ENCODE data around the gene HSD17B8. TPM values are rescaled to one million over a fixed set of nuclear protein-coding genes. Genes with fewer than 3 reads are reported as not detected.

The HSD17B8 gene
- total RNA-seq, 4 donors from 2014 or later = 30.2 to 79.4 (median 40.9) TPM

DNA sequence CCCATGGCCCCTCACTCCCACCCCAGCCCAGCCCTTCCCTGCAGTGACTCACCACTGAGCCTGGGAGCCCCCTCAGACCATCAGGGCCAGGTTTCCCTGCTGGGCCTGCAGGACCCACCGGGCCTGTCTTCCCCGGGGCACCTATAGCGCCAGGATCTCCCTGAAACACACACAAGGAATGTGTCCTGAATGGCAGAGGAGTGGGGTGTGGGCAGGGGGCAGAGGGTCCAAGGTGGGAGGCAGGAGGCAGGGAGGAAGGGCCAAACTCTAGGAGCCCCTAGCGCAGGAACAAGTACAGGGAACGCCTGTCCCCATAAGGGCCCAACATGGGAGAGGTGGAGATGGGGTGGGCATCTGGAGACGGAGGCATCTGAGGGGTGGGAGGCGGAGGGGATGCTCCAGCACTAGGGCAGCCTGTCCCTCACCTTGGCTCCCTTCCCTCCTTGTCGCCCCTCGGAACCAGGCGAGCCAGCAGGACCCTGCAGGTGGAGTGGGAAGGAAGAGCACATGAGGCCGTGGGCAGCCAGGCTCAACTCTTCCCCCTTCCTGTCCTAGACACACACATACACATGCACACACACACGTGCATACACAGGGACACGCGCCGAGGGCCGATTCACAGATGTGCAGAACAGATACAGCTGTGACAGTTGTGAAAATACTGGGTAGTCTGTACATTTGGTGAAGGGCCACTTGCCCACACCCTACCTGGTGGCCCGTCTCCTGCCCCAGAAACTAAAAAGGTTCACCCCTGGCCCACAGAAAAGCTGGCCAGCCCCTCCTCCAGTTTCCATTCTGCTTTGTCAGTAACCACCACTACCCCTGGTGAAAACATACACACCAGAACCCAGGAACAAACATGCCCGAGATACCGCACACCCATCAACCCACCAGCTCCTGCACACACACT, 36.8 kb upstream of the HSD17B8 start:
- intact Hi-C loops (cut with DNase I) = no loop called here

GRCh38 chr6:33168284-33168601, 36.2 kb upstream of the HSD17B8 start:
- Histone ChIP-seq H3K36me3 (no peaks in the 10 kb centered on the region), H3K4me3 (replicated peaks in 1 of 3) (no peak overlapping the region), H3K27ac (no peak overlapping the region), H3K9me3 (no peaks in the 10 kb centered on the region), H3K4me1 (no peaks in the 10 kb centered on the region), H3K27me3 (no peaks in the 10 kb centered on the region)
- 75 to 79% methylated on average over 6 of the region's 6 CpGs for WGBS, 2 donors
- no peak for DNase-seq
- intact Hi-C loops (cut with DNase I) = no loop called here
- TF ChIP-seq POLR2A (IDR thresholded peaks at IDR 0.05) = no peak
- TF ChIP-seq, protein P1, sequence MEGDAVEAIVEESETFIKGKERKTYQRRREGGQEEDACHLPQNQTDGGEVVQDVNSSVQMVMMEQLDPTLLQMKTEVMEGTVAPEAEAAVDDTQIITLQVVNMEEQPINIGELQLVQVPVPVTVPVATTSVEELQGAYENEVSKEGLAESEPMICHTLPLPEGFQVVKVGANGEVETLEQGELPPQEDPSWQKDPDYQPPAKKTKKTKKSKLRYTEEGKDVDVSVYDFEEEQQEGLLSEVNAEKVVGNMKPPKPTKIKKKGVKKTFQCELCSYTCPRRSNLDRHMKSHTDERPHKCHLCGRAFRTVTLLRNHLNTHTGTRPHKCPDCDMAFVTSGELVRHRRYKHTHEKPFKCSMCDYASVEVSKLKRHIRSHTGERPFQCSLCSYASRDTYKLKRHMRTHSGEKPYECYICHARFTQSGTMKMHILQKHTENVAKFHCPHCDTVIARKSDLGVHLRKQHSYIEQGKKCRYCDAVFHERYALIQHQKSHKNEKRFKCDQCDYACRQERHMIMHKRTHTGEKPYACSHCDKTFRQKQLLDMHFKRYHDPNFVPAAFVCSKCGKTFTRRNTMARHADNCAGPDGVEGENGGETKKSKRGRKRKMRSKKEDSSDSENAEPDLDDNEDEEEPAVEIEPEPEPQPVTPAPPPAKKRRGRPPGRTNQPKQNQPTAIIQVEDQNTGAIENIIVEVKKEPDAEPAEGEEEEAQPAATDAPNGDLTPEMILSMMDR (IDR thresholded peaks at IDR 0.05) = no peak

More for the DNA sequence above, 36.8 kb upstream of the HSD17B8 start:
- no peaks in the 10 kb centered on the region for H3K27me3 ChIP-seq
- 91 to 96% methylated on average over 17 to 19 of the region's 19 CpGs for WGBS, 2 donors
- H3K36me3 ChIP-seq = no peaks in the 10 kb centered on the region
- no peaks in the 10 kb centered on the region for H3K4me1 ChIP-seq
- H3K4me3 ChIP-seq (replicated peaks in 1 of 3) = no peak overlapping the region
- H3K27ac ChIP-seq = no peak overlapping the region
- DNase-seq = no peak
- H3K9me3 ChIP-seq = no peaks in the 10 kb centered on the region
- TF ChIP-seq, protein P1 (IDR thresholded peaks at IDR 0.05) = no peak
- no peak for TF ChIP-seq POLR2A (IDR thresholded peaks at IDR 0.05)

GRCh38 chr6:33168639-33169038, 35.8 kb upstream of the HSD17B8 start:
- H3K36me3 ChIP-seq = no peaks in the 10 kb centered on the region
- no peak overlapping the region for H3K4me3 ChIP-seq (replicated peaks in 1 of 3)
- H3K4me1 ChIP-seq = no peaks in the 10 kb centered on the region
- 79 to 82% methylated on average over 4 to 5 of the region's 5 CpGs for WGBS, 2 donors
- H3K27me3 ChIP-seq = no peaks in the 10 kb centered on the region
- no peaks in the 10 kb centered on the region for H3K9me3 ChIP-seq
- H3K27ac ChIP-seq = no peak overlapping the region
- intact Hi-C loops (cut with DNase I) = no loop called here
- no peak for TF ChIP-seq POLR2A (IDR thresholded peaks at IDR 0.05)
- TF ChIP-seq, protein P1 (IDR thresholded peaks at IDR 0.05) = no peak
- no peak for DNase-seq

- DNase-seq = no peak
- no peaks in the 10 kb centered on the region for H3K36me3 ChIP-seq
- TF ChIP-seq, protein P1 (IDR thresholded peaks at IDR 0.05) = no peak
- TF ChIP-seq POLR2A (IDR thresholded peaks at IDR 0.05) = no peak
- 94% methylated on average over 10 of the region's 10 CpGs for WGBS, 2 donors
- intact Hi-C loops (cut with DNase I) = no loop called here
- no peaks in the 10 kb centered on the region for H3K4me1 ChIP-seq
- H3K27me3 ChIP-seq = no peaks in the 10 kb centered on the region
- no peaks in the 10 kb centered on the region for H3K9me3 ChIP-seq
- no peak overlapping the region for H3K4me3 ChIP-seq (replicated peaks in 1 of 3)
- H3K27ac ChIP-seq = no peak overlapping the region
Observed at GRCh38 chr6:33169291-33170175, 34.9 kb upstream of the HSD17B8 start.
